B cell (primary cell): ENCODE data around the gene ADGRF1.

ENCODE experiments used
- CTCF ChIP-seq: fragments of 200-600 bp; IDR thresholded peaks from one replicate; pipeline ENCODE4 v1.8.0; 2022; ENCODE audit warnings: antibody characterized with exemption, mild to moderate bottlenecking
- EZH2 ChIP-seq: IDR thresholded peaks from 2 replicates; pipeline ENCODE4 v1.6.1; 2012; ENCODE audit warnings: borderline replicate concordance, low read depth, mild to moderate bottlenecking, moderate library complexity, low read length; ENCODE audit not compliant: insufficient read depth, poor library complexity, severe bottlenecking

- TF ChIP-seq CTCF = no peak
- TF ChIP-seq EZH2 = no peak
Observed at GRCh38 chr6:46963626-46964025, 78.5 kb downstream of the ADGRF1 start.
